HG02623 (cell line): ENCODE measurements around the gene LARGE2.

Source experiments
- ATAC-seq: cut with Tn5 transposase; IDR thresholded peaks from one replicate; pipeline ENCODE4 v1.9.1; 2021; ENCODE audit warnings: moderate library complexity; ENCODE audit not compliant: unreplicated experiment

LARGE2 gene

DNA sequence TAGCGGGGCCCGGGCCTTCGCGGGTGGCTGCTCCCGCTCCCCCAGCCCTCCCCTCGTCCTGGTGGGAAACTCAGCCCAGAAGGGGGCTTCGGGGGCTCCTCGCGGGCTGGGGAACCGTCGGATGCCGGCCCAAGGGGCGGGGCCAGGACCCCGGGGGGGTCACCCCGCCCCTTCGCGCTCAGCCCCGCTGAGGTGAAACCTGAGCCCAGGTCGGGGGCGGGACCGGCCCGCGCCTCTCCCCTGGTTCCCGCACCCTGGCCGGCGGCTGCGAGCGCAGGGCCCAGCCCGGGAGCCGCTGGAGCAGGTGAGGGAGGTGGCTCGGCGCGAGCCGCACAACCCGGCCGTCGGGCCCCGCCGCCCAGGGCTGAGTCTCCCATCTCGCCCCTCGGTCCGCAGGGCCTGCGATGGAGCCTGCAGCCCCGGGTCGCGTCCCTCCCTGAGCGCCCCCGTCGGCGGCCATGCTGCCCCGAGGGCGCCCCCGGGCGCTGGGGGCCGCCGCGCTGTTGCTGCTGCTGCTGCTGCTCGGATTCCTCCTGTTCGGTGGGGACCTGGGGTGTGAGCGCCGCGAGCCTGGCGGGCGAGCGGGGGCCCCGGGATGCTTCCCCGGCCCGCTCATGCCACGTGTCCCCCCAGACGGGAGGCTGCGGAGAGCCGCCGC, at the start of gene LARGE2:
Gene LARGE2, plus strand, starts transcription at position 232 of the 658 bp plus-strand sequence. Its CDS starts 227 bp downstream, at position 459.
- ATAC-seq: no peak

DNA sequence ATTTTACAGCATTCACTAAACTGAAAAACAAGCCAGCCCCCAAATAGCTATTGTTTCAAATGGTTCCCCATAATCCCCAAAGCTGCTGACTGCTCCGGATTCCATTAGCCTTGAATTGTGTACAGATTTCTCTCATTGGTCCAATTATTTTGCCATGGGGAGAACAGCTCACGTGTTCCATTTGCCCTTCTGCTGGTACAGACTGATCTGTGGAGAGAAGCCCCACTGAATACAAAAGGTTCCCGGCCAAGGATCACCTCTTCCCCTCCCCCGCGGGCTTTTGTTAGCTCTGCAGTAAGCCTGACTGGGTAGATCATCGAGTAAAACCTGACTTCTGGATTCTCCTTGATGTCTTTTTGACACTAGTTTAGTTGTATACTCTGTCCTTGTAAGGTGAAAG, 46.1 kb upstream of the LARGE2 start:
- no peak for ATAC-seq

DNA sequence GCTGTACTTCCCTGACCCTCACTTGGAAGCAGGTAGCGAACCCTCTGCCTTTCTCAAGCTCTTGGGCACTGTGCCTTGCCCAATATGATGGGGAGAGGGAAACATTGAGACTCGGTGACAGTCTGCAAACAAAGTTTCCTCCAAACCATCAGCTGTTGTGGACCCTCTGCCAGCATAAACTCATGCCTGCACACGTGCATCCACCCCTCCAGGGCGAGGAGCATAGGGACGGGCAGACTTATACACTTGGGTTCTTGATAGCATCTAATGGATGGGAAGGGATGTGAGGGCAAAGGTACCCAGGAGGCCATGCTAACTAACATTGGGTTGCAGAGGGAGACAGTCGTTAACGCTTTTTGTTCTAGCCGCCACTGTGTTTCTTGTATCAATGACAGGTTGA, 45.2 kb upstream of the LARGE2 start:
- ATAC-seq: no peak

DNA sequence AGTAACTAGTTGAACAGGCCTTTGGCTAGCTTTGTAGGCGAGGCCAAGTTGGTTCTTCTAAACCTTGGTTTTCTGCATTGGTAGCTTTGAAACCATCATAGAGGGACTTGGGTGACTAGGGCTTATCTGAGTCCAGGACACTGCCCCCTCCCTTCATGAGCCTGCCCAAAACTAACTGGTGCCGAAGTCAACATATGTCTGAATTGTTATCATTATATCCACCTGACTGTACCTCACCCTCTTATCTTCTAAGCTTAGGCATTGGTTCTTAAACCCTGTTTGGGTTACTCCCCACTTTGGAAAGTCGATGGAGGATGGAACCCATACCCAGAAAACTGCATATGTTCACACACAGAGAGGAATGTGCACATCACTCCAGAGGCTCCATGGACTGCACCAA, 44.6 kb upstream of the LARGE2 start:
- no peak for ATAC-seq

DNA sequence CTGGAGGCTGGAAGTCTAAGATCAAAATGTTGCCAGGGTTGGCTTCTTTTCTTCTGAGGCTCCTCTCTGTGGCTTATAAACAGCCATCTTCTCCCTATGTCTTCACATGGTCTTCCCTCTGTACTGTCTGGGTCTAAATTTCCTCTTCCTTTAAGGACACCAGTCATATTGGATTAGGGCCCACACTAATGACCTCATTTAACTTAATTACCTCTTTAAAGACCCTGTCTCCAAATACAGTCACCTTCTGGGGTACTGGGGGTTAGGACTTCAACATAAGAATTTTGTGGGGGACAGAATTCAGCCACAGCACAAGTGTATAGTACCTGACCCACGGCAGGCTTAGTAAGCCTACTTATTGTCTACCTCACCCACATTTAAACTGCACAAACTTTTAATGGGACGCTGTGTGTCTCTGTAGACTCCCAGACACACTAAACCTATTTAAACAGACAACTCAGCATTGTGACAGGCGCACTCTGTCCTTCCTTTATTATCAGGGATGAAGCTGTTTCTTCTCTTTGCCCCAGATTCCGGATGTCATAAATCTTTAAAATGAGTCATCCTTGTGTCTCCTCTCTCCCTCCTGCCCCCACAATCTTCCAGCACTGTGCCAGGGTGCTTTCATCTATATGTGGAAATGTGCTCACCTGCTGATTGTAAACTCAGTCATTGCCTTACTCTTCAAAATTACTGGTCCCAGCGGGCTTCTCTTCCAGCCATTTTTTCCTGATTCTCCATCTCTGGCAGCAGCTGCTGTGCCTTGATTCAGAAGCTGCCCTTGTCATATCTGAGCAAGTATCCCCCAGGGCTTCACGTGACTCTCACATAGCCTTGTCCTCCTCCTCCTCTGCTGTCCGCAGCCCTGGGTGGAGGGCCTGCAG, 42.4 kb upstream of the LARGE2 start:
- ATAC-seq: no peak

DNA sequence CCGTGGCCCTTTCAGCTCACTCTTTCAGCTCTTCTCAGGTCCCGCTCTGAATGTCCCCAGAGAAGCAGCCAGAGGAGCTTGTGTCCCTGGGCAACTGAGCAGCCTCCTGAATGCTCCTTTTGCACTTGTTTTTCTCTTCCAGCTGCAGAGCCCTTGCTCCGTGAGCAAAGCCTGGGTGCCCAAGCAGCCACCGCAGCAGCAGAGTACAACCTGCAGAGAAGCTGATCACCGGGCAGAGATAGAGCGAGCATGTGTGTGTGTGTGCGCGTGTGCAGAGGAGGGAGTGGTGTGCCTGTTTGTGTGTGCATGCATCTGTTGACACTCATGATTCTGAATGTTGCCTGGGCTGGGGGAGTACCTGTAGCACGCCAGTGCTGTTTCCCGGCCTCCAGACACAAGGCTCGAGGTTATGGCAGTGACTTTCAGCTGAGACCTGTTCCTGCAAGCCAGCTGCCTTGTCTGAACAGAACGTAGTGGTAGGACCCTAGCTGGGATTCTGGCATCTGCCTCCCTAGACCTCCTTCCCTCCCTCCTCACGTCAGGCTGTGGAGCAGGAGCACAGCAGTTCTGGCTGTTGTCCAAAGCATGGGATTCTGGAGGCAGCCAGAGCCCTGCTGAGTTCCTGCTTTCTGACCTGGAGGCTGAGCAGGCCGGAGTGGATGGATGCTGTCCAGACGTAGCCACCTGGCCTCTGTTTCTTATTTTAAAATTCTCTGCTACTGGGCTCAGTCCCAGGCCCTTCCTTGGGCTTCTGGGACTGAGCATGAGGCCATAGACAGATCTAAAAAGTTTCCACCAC, 41.5 kb upstream of the LARGE2 start:
- no peak for ATAC-seq

DNA sequence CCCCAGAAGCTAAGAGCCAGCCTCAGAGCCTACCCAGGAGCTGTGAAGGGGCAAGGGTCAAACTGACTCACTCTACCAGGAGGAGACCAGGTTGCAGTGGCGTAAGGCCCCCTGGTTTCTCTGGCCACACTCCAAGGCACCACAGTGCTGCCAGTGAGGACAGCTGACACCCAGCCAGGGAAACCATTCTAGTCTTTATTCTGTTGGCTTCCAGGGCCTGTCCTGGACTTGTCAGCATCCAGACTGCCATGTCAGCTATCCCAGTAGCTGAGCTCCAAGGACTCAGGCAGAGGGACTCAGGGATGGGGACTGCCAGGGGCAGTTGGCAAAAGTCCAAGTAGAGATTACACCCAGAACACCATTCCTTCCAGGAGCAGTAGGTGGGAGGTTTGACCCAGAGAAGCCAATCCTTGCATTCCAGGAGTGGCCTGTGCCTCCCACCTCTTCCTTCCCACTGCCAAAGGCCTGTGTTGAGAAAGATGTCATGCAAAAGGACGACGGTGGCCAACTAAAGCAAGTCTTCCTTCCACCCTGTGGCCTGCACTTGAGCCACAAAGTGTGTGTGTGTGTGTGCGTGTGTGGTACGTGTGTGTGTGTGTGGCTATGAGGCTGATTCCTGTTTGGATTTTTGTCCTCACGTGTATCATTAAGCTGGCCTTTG, 40.6 kb upstream of the LARGE2 start:
- ATAC-seq: no peak

DNA sequence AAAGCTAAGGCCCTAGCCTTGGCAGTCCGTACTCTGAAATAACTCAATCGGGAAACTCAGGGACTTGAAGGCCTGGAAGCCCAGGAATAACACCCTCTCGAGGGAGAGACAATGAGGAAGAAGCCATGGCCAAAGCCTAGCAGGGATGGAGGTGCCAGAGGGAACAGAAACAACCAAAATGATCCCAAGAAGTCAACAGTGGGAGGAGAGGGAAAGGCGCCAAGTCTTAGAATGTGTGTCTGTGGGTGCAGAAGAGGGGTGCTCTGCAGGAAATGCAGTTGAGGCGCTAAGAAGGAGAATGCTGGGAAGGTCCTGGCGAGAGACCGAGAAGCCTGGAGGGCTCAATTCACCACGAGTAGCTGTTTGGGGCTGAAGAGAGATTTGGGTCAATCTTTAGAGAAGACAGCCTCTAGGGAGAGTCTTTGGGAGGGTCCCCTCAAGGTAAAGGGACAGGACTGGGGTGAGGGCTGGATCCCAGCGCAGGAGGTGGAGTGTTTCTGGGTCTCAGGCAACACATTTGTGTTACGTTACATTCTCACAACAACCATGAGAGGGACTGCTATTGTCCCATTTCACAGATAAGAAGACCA, 37.8 kb upstream of the LARGE2 start:
- ATAC-seq: no peak

DNA sequence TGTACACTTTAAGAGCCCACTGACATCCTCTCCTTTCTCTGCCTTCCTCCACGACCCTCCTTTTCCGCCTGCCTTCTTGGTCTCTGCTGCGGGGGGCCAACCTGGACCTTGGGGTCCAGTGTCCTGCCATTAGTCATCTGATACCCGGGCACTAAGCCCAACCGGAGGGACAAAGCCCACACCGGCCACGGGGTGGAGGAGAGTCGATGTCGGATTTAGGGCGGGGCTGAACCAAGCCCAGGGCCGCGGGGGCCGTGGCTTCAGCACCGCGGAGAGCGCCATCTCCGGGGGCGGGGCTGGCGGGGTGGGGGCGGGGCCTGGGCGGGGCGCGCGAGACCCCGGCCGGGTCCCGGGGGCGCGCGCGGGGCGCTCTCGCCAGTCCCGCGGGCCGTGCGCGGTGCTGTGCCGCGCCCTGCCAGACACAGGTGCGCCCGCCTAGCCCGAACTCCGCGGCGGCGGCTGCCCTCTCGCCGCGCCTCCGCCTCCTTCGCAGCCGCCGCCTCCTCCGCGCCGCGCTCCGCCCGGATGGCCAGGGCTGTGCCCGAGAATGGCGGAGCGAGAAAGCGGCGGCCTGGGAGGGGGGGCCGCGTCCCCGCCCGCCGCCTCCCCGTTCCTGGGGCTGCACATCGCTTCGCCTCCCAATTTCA, 37.1 kb upstream of the LARGE2 start, which contains the start of gene MAPK8IP1:
Gene MAPK8IP1, plus strand, starts transcription at position 378 of the 647 bp plus-strand sequence. Its CDS starts 170 bp downstream, at position 548.
- peak; percentile 62 for ATAC-seq

DNA sequence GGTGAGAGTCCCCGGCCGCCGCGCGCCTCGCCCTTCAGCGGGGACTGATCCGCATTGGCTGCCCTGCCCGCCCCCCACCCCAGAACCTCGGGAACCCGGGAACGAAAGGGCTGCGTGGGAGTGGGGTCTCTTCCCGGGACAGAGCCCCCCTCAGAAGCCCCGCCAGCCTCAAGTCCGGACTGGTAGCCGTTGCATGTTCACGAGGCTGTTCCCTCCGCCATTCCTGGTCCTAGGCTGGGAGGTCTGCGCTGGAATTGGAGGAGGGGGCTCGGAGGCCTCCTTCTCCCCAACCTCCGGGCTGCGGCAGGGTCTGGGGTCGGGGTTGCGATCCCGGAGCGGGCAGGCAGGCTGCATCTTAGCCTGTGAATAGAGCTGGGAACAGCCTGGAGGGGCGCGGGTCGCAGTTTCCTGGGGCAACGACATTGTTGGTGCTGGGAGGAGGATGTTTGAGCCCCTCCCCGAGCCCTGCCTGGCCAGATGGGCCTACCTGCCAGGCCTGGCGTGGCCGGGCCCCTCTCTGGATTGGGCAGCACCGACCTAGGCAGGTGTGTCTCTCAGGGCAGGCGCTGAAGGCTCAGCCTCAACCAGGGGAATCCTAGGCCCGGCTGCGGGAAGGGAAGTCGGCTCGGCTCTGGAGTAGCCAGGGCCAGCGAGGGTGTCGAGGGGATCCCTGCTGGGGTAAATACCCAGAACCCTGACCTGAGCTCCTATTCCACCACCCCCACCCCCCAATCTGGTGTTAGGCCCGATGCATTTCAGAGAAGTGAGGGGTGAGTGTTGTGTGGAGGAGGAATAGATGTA, 36.3 kb upstream of the LARGE2 start:
- no peak for ATAC-seq

DNA sequence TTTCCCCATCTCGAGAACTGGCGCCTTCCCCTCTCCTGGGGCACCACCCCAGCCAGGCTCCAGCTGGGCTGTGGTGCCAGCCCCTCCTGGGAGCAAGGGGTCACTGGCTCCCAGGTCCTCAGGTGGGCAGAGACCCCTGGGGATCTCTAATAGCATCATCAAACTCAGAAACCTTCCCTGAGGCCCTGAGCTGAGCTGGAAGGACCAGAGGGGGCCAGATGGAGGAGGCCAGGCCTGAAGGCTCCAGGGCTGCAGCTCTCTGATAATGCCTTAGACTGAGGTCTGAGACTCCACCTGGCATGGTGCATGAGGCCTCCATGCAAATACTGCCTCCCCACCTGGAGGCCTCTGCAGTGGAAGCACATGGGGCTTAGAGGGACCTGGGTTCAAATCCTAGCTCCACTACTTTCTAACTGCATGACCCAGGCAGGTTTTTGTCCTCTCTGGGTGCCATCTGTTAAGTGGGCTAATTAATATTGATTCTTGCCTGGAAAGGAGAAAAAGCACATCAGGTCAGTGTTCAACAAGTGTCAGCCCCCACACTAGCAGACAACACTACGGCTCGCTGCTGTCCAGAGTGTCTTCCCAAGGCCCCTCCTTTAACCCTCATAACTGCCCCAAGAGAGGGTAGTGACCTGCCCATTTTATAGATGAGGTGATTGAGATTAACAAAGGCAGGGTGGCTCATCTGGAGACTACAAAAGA, 35.5 kb upstream of the LARGE2 start:
- no peak for ATAC-seq

DNA sequence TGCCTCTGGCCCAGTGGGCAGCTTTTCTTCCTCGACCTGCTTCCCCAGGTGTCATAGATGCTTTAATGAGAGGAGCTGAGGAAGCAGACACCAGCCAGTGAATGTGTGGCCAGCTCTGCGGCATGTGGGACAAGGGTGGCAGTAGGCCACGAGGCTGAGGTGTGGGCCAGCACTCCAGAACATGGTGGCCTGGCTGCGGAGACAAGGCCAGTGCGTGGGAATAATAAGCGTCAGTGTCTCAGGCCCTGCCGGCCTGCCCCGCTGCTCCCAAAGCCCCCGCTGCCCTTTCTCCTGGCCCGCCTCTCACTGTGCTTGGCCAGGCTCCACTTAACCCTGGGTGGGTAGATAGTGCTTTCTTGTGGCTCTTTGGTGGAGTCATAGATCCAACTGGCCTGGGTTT, 34.9 kb upstream of the LARGE2 start:
- ATAC-seq: no peak

DNA sequence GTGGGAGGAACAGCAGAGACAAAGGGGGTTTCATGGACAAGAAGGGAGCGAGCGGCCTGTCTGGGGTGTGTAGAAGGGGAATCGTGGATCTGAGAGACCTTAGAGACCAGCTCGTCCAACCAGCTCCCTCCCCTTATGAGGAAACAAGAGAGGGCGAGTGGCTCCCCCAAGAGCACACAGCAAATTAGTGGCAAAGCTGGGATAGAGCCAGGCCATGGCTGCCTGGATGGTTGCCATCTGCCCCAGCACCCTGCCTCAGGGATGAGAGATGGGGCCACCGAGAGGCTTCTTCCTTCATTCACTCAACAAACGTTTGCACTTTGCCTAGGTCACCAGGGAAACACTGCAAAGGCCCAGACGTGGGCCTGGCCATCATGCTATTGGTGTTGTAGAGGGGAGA, 32.9 kb upstream of the LARGE2 start:
- no peak for ATAC-seq

DNA sequence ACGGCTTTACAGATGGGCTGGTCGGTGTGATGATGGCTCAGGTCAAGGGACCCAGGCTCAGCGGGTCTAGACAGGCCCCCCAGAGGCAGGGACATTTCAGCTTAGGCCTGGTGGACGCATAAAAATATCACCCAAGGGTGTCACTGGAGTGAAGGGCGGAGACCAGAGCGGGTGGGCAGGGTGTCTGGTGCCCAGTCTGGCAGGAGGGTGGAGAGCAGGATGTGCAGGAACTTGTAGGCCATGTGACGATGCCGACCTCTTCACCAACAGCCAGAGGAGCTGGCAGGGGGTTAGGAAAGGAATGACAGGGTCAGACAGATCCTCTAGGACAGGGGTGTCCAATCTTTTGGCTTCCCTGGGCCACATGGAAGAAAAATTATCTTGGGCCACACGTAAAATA, 32.5 kb upstream of the LARGE2 start:
- no peak for ATAC-seq

DNA sequence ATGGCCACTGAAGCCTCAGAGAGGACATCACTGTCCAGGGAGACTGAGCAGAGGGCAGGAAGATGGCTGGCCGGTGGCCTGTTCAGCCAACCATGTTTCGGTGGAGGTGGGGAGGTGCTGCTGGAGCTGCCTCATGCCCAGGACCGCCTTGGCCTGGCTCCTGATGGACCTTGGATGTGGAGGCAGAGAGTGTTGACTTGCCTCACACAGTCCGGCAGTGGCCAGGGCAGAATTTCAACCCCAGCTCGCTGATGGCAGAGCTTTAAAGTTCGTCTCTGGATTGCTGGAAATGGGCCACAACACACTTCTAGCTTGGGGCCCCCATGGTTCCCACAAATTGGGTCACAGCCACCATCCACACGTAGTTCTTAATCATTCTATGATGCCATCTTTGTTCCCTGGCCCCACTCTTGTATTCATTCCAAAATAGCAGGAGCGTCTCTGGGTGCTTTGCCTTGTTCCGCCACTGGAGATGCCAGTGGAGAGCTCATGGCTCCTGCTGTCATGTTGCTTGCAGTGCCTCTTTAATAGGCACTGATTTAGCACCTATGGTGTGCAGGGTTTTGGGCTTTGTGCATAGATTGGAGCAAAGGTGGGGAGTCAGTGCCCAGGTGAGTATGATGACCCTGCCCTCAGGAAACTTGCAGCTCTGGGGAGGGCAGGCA, 31.4 kb upstream of the LARGE2 start:
- no peak for ATAC-seq

DNA sequence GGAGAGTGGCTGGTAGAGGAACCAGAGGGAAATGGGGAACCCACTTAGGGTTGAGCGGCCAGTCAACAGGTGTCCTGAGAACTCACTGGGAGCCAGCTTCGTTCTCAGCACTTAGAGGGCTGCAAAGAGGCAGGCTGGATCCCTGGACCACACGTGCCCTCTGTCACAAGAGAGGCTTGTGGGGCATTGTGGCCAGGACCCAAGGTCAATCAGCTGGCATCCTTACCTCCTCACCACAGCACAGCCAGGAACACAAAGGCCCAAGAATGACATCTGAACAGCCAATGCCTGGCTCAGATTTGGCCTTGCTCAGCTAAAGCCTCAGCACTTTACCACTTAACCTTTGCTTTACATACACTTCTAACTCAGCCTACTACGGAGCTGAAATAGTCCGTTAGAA, 29.6 kb upstream of the LARGE2 start:
- no peak for ATAC-seq

DNA sequence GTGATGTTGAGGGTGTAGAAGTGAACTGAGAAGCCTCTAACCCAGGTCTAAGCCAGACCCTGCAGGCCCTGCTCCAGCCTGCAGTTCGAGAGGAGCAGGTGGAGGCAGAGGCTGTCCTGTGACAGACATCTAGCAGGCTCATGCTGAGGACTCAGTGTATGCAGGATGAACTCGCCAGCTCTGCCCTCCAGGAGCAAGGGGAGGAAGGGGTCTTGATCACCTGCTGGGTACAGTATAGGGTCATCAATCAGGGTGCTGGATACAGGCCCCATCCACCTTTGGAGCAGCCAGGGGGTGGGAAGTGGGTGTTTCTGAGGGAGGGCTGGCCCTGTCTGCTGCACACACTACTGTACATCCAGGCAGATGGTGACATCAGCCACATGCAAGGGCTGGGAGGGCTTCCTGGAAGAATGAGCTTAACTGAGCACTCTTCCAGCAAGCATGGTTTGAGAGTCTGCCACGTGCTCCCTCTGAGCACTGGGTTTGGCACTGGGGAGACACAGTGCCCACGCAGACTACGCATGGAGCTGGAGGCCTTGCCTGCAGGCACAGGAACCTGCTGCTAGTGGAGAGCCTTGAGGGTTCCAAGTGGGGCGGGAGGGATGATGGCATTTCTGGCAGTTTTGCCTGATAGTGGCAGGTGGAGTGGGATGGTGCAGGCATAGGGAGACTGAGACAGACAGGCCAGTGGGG, 27.8 kb upstream of the LARGE2 start:
- ATAC-seq: no peak
